Adrenal gland (tissue), 5 donors: ENCODE results near the gene CEND1.

Experiments used
- CTCF ChIP-seq, 6 experiments: fragments of 450-650 bp in 4 of 6; fragments of 200-600 bp in 2 of 6; sonication (generic) in 1 of 6; IDR thresholded peaks; 1 replicate in 5 of 6; 2 replicates in 1 of 6; pipeline versions ENCODE4 v1.5.1 to v1.8.0; 2016 to 2021; ENCODE audit warnings: antibody characterized with exemption in 6 of 6, mild to moderate bottlenecking in 2 of 6, moderate library complexity in 1 of 6
- POLR2A ChIP-seq, 2 donors: fragments of 450-650 bp; IDR thresholded peaks; one replicate each; pipeline ENCODE4 v1.6.1; 2017; ENCODE audit warnings: antibody characterized with exemption in 2 of 2, mild to moderate bottlenecking in 2 of 2, moderate library complexity in 1 of 2
- donor health status: DM: no; HTN: no; CAD: no.

GRCh38 chr11:779955-780532 is 9.8 kb downstream of the CEND1 start:
- TF ChIP-seq CTCF (IDR thresholded peaks at IDR 0.05) (no peak), POLR2A (IDR thresholded peaks at IDR 0.05) (no peak)
